Measurements from ENCODE around the gene LIF.
"Not testable (repeated sequence)": the region's sequence is repeated elsewhere in the genome, so short reads cannot be mapped to it uniquely, and the experiment has no call there.

- not testable (repeated sequence) for TF ChIP-seq CTCF (IDR thresholded peaks at IDR 0.05); ZFX (IDR thresholded peaks at IDR 0.05; ENCODE audit: borderline replicate concordance)
Measured at GRCh38 chr22:30216272-30216671, 30.3 kb downstream of the LIF start.

All from 22Rv1 (cell line).